MM.1S (cell line): Measurements from ENCODE around the gene ASIC1.

Experiments used
- DNase-seq: peaks from one replicate; pipeline ENCODE4 v3.0.0-alpha.2; 2015
- H2AFZ ChIP-seq: fragments of 300-600 bp; sonication (generic); 2 replicates; pipeline ENCODE4 v1.6.0; 2016; ENCODE audit warnings: antibody characterized with exemption, low read length
- H3F3A ChIP-seq: fragments of 300-600 bp; sonication (generic); 2 replicates; pipeline ENCODE4 v1.6.1; 2016; ENCODE audit warnings: mild to moderate bottlenecking, antibody characterized with exemption, low read length, moderate library complexity, mixed read lengths; ENCODE audit not compliant: insufficient read depth
- H3K27ac ChIP-seq: fragments of 300-600 bp; sonication (generic); 2 replicates; pipeline ENCODE4 v1.5.1; 2016; ENCODE audit warnings: mild to moderate bottlenecking, low read length
- H3K27me3 ChIP-seq: fragments of 300-600 bp; sonication (generic); replicated peaks from 2 replicates; pipeline ENCODE4 v1.6.0; 2016; ENCODE audit warnings: low read length; ENCODE audit not compliant: insufficient read depth
- H3K36me3 ChIP-seq: fragments of 300-600 bp; sonication (generic); replicated peaks from 2 replicates; pipeline ENCODE4 v1.6.1; 2016; ENCODE audit warnings: mild to moderate bottlenecking, low read length, mixed read lengths; ENCODE audit not compliant: insufficient read depth
- H3K4me1 ChIP-seq: fragments of 300-600 bp; sonication (generic); 2 replicates; pipeline ENCODE4 v1.6.1; 2016; ENCODE audit warnings: low read length, mixed read lengths
- H3K4me2 ChIP-seq: fragments of 300-600 bp; sonication (generic); 2 replicates; pipeline ENCODE4 v1.6.0; 2016; ENCODE audit warnings: low read depth, low read length
- H3K4me3 ChIP-seq: fragments of 300-600 bp; sonication (generic); 2 replicates; pipeline ENCODE4 v1.5.1; 2016; ENCODE audit warnings: low read length, mixed read lengths
- H3K79me2 ChIP-seq: fragments of 300-600 bp; sonication (generic); 2 replicates; pipeline ENCODE4 v1.6.1; 2016; ENCODE audit warnings: mixed run types, low read length, mixed read lengths
- H3K9ac ChIP-seq: fragments of 300-600 bp; sonication (generic); 2 replicates; pipeline ENCODE4 v1.6.1; 2016; ENCODE audit warnings: low read length, mixed read lengths
- H3K9me2 ChIP-seq: fragments of 300-600 bp; sonication (generic); replicated peaks from 2 replicates; pipeline ENCODE4 v1.6.1; 2016; ENCODE audit warnings: mild to moderate bottlenecking, low read length, mixed read lengths; ENCODE audit not compliant: insufficient read depth
- H3K9me3 ChIP-seq: fragments of 300-600 bp; sonication (generic); replicated peaks from 2 replicates; pipeline ENCODE4 v1.6.1; 2016; ENCODE audit warnings: mild to moderate bottlenecking, low read length, mixed read lengths; ENCODE audit not compliant: insufficient read depth
- H4K20me1 ChIP-seq: fragments of 300-600 bp; sonication (generic); 2 replicates; pipeline ENCODE4 v1.6.1; 2016; ENCODE audit warnings: mild to moderate bottlenecking, low read length, moderate library complexity, mixed read lengths; ENCODE audit not compliant: insufficient read depth
- CTCF ChIP-seq: fragments of 300-600 bp; sonication (generic); IDR thresholded peaks from 2 replicates; pipeline ENCODE4 v1.5.1; 2016; ENCODE audit warnings: antibody characterized with exemption, low read length, mixed read lengths
- EZH2 ChIP-seq: fragments of 300-600 bp; sonication (generic); optimal IDR thresholded peaks from 2 replicates; pipeline ENCODE3; 2017; ENCODE audit warnings: low read depth, mild to moderate bottlenecking, antibody characterized with exemption, low read length, mixed read lengths
- EZH2phosphoT487 ChIP-seq: fragments of 300-600 bp; sonication (generic); IDR thresholded peaks from 2 replicates; pipeline ENCODE4 v1.6.1; 2018; ENCODE audit warnings: antibody characterized with exemption, low read length

ASIC1 gene

GRCh38 chr12:50110127-50110761 is 52.8 kb downstream of the ASIC1 start:
- peaks cover 34% of the 10 kb centered on the region for H3F3A ChIP-seq
- no peaks in the 10 kb centered on the region for H3K36me3 ChIP-seq
- no peak for TF ChIP-seq EZH2
- TF ChIP-seq EZH2phosphoT487, result no peak
- no peak for TF ChIP-seq CTCF
- H3K4me1 ChIP-seq, result peaks cover 32% of the 10 kb centered on the region
- no peaks in the 10 kb centered on the region for H3K9me3 ChIP-seq
- peaks cover 31% of the 10 kb centered on the region for H3K79me2 ChIP-seq
- H3K27ac ChIP-seq, result peak overlapping the region; percentile 98
- H3K27me3 ChIP-seq, result no peaks in the 10 kb centered on the region
- H4K20me1 ChIP-seq, result no peaks in the 10 kb centered on the region
- H3K9me2 ChIP-seq, result no peaks in the 10 kb centered on the region
- H3K9ac ChIP-seq, result peak overlapping the region; percentile 74
- H2AFZ ChIP-seq, result peak overlapping the region; percentile 63
- peak overlapping the region; percentile 58 for H3K4me3 ChIP-seq
- peak overlapping the region; percentile 98 for H3K4me2 ChIP-seq
- DNase-seq, result peak; percentile 85

GRCh38 chr12:50110762-50111351 is 53.5 kb downstream of the ASIC1 start:
- no peaks in the 10 kb centered on the region for H4K20me1 ChIP-seq
- H3K36me3 ChIP-seq, result no peaks in the 10 kb centered on the region
- peak overlapping the region; percentile 98 for H3K4me2 ChIP-seq

GRCh38 chr12:50111395-50111692 is 53.9 kb downstream of the ASIC1 start:
- Histone ChIP-seq H3K27ac (peak overlapping the region; percentile 98), H4K20me1 (no peaks in the 10 kb centered on the region), H3K79me2 (peaks cover 42% of the 10 kb centered on the region), H3K4me1 (peaks cover 32% of the 10 kb centered on the region), H3K9ac (peak overlapping the region; percentile 74), H2AFZ (peak overlapping the region; percentile 64), H3F3A (peaks cover 34% of the 10 kb centered on the region), H3K4me3 (peak overlapping the region; percentile 58), H3K27me3 (no peaks in the 10 kb centered on the region), H3K36me3 (no peaks in the 10 kb centered on the region), H3K4me2 (peak overlapping the region; percentile 98), H3K9me2 (no peaks in the 10 kb centered on the region), H3K9me3 (no peaks in the 10 kb centered on the region)
- TF ChIP-seq CTCF, result no peak
- no peak for TF ChIP-seq EZH2
- no peak for TF ChIP-seq EZH2phosphoT487
- no peak for DNase-seq

More at GRCh38 chr12:50110762-50111351, 53.5 kb downstream of the ASIC1 start:
- H3K4me1 ChIP-seq, result peaks cover 32% of the 10 kb centered on the region
- H2AFZ ChIP-seq, result peak overlapping the region; percentile 64
- H3K27me3 ChIP-seq, result no peaks in the 10 kb centered on the region
- H3K9ac ChIP-seq, result peak overlapping the region; percentile 74
- TF ChIP-seq EZH2 (no peak), CTCF (no peak), EZH2phosphoT487 (no peak)
- peak overlapping the region; percentile 58 for H3K4me3 ChIP-seq
- H3K27ac ChIP-seq, result peak overlapping the region; percentile 98
- peak; percentile 92 for DNase-seq
- peaks cover 34% of the 10 kb centered on the region for H3F3A ChIP-seq
- H3K9me3 ChIP-seq, result no peaks in the 10 kb centered on the region
- H3K79me2 ChIP-seq, result peaks cover 37% of the 10 kb centered on the region
- H3K9me2 ChIP-seq, result no peaks in the 10 kb centered on the region
